A673 (cell line): ENCODE measurements around the gene STK40. TPM values are rescaled to one million over a fixed set of nuclear protein-coding genes. Genes with fewer than 3 reads are reported as not detected.
A peak's percentile ranks its signal among the peaks of the same experiment; 100 is the strongest.

Source experiments
- BruUV-seq: library from RNA; stranded (reverse); fragments of 400-500 nt; replicated peaks from 2 replicates; lab custom pipeline; 2021; lab: Mats Ljungman, UMichigan
- CTCF ChIA-PET: fragments of 300-600 bp; sonication (Branson Sonifier 250); formaldehyde crosslinking; loops from one replicate; lab custom pipeline; 2022; ENCODE audit warnings: antibody characterized with exemption; lab: Charles Lee
- POLR2A ChIA-PET: fragments of 300-600 bp; sonication (Branson Sonifier 250); formaldehyde crosslinking; loops from one replicate; lab custom pipeline; 2022; ENCODE audit warnings: antibody characterized with exemption; ENCODE audit not compliant: low non-redundant PET; lab: Charles Lee
- DNase-seq: peaks from one replicate; pipeline ENCODE4 v3.0.0-alpha.2; 2015; ENCODE audit warnings: low spot score
- H3K27ac ChIP-seq: fragments of 200-600 bp; sonication (generic); 2 replicates; pipeline ENCODE4 v1.5.1; 2016; ENCODE audit warnings: mixed run types, low read depth, mild to moderate bottlenecking, mixed read lengths, antibody characterized with exemption, low read length; ENCODE audit not compliant: poor library complexity, severe bottlenecking
- H3K27me3 ChIP-seq: fragments of 200-600 bp; sonication (generic); replicated peaks from 2 replicates; pipeline ENCODE4 v1.6.1; 2017; ENCODE audit warnings: mixed run types, low read depth, mild to moderate bottlenecking, mixed read lengths, antibody characterized with exemption, low read length; ENCODE audit not compliant: insufficient read depth, poor library complexity
- H3K36me3 ChIP-seq: fragments of 200-600 bp; sonication (generic); 2 replicates; pipeline ENCODE4 v1.6.1; 2016; ENCODE audit warnings: mixed run types, mild to moderate bottlenecking, mixed read lengths, antibody characterized with exemption, low read length; ENCODE audit not compliant: insufficient read depth, poor library complexity, severe bottlenecking
- H3K4me1 ChIP-seq: fragments of 200-600 bp; sonication (generic); 2 replicates; pipeline ENCODE4 v1.6.1; 2017; ENCODE audit warnings: mixed run types, mild to moderate bottlenecking, mixed read lengths, antibody characterized with exemption, low read length; ENCODE audit not compliant: insufficient read depth, poor library complexity, severe bottlenecking
- H3K4me3 ChIP-seq: fragments of 200-600 bp; sonication (generic); 2 replicates; pipeline ENCODE4 v1.5.1; 2016; ENCODE audit warnings: low read depth, mixed run types, mild to moderate bottlenecking, mixed read lengths, low read length; ENCODE audit not compliant: poor library complexity, severe bottlenecking
- H3K9me3 ChIP-seq: fragments of 200-600 bp; sonication (generic); 2 replicates; pipeline ENCODE4 v1.6.1; 2016; ENCODE audit warnings: mixed run types, low read depth, mild to moderate bottlenecking, mixed read lengths, antibody characterized with exemption, low read length; ENCODE audit not compliant: poor library complexity, severe bottlenecking
- EZH2 ChIP-seq: fragments of 200-600 bp; sonication (generic); IDR thresholded peaks from 2 replicates; pipeline ENCODE4 v1.6.1; 2017; ENCODE audit warnings: borderline replicate concordance, low read depth, mild to moderate bottlenecking, mixed read lengths, antibody characterized with exemption, low read length; ENCODE audit not compliant: poor library complexity, severe bottlenecking
- intact Hi-C: fragments of 100-400 bp; cut with micrococcal nuclease; formaldehyde crosslinking; loops from one replicate; pipeline ENCODE4 v1.10.0; 2022; ENCODE audit not compliant: unreplicated experiment
- total RNA-seq: library from RNA; stranded (reverse); gene quantifications from 2 replicates; pipeline ENCODE4 v1.2.3, GENCODE V29; 2021
- TF ChIP-seq, protein P1 (sequence below): fragments of 300-800, 200-600 bp; sonication (generic); conservative IDR thresholded peaks from 2 replicates; pipeline ENCODE4 v1.5.1; 2017; ENCODE audit warnings: low read depth, mild to moderate bottlenecking, antibody characterized with exemption, low read length, moderate library complexity, mixed read lengths

STK40 gene
- total RNA-seq, 1 experiment from 2014 or later, result 109 TPM

- TF ChIP-seq, protein P1, sequence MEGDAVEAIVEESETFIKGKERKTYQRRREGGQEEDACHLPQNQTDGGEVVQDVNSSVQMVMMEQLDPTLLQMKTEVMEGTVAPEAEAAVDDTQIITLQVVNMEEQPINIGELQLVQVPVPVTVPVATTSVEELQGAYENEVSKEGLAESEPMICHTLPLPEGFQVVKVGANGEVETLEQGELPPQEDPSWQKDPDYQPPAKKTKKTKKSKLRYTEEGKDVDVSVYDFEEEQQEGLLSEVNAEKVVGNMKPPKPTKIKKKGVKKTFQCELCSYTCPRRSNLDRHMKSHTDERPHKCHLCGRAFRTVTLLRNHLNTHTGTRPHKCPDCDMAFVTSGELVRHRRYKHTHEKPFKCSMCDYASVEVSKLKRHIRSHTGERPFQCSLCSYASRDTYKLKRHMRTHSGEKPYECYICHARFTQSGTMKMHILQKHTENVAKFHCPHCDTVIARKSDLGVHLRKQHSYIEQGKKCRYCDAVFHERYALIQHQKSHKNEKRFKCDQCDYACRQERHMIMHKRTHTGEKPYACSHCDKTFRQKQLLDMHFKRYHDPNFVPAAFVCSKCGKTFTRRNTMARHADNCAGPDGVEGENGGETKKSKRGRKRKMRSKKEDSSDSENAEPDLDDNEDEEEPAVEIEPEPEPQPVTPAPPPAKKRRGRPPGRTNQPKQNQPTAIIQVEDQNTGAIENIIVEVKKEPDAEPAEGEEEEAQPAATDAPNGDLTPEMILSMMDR, result no peak
- intact Hi-C loops, result no loop called here
- Histone ChIP-seq H3K9me3 (no peaks in the 10 kb centered on the region), H3K36me3 (no peaks in the 10 kb centered on the region), H3K4me1 (peaks cover 36% of the 10 kb centered on the region), H3K27me3 (no peaks in the 10 kb centered on the region), H3K4me3 (no peak overlapping the region), H3K27ac (peak overlapping the region; percentile 71)
- CTCF ChIA-PET, result no interaction called here
- POLR2A ChIA-PET, result no interaction called here
- no peak for DNase-seq
- no TSS peak for BruUV-seq
These were observed 4.9 kb downstream of the STK40 start for GRCh38 chr1:36380782-36381181.

DNA sequence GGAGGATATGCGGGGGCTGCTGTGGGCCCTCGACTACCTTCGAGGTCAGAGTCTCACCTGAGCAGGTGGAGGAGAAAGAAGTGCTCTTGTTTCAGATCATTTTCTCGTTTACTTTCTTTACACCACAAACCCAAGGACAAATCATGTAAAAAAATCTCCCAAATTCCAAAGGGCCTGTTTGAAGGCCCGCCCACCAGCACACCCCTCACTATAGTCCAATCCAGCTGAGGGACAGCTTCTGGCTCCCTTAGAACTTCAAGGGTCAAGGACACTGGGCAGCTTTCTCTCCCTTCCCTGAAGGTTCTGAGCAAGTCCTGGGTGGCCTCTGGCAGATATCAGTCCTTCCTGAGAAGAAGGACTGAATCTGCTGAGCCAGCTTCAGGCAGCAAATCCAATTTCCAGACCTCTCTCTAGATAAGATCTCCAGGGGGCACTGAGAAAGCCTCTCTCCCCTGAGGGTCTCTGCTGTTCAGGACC, 5.5 kb downstream of the STK40 start:
- H3K27ac ChIP-seq, result peak overlapping the region; percentile 71
- TF ChIP-seq EZH2, result no peak
- TF ChIP-seq, protein P1, result no peak
- no peak for DNase-seq
- intact Hi-C loops, result no loop called here
- H3K4me1 ChIP-seq, result peaks cover 42% of the 10 kb centered on the region
- H3K27me3 ChIP-seq, result no peaks in the 10 kb centered on the region
- ChIA-PET POLR2A (no interaction called here), CTCF (no interaction called here)
- no peaks in the 10 kb centered on the region for H3K36me3 ChIP-seq
- H3K4me3 ChIP-seq, result no peak overlapping the region
- no peaks in the 10 kb centered on the region for H3K9me3 ChIP-seq
- BruUV-seq, result no TSS peak

DNA sequence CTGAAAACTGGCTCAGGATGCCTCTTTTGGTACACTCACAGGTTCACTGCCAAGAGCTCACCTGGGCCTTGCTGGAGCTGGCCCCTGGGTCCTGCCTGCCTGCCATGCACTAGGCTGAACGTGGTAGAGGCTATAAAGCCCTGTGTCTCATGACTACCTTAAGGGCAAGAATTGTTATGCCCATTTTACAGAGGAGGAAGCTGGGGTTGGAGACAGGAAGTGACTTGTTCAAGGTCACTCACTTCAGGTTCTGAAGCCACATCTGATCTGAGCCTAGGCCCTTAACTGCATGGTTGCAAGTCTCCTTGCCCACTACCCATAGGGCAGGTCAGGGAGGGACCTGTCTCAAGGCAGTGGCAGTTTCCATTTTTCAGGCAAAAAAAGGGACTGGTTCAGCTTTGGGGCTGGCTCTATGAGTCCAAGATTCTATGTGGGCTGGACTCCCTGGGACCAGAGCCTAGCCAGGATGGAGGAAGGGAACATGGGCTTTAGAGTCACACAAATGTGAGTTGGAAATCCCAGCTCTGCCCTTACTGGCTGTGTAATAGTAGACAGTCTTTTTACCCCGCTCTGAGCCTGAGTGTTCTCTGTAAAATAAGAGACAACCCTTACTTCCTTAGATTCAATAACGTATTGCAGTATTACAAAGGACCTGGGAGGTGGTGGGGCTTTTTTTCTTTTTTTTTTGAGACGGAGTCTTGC, 7.8 kb downstream of the STK40 start:
- DNase-seq, result no peak
- ChIA-PET POLR2A (interaction anchor here (0.5 to 0.6 kb wide), 2 partner anchors 28 to 52 kb away, joined by 3 to 4 read pairs; no protein-coding TSS in a partner anchor), CTCF (no interaction called here)
- H3K27me3 ChIP-seq, result no peaks in the 10 kb centered on the region
- BruUV-seq, result no TSS peak
- intact Hi-C loops, result no loop called here
- no peaks in the 10 kb centered on the region for H3K36me3 ChIP-seq
- TF ChIP-seq EZH2, result no peak
- TF ChIP-seq, protein P1, result no peak
- H3K4me3 ChIP-seq, result no peak overlapping the region
- H3K9me3 ChIP-seq, result no peaks in the 10 kb centered on the region
- peaks cover 49% of the 10 kb centered on the region for H3K4me1 ChIP-seq
- H3K27ac ChIP-seq, result peak overlapping the region; percentile 67
